IMR-90 (cell line): Measurements from ENCODE around the gene WNT6. TPM values are rescaled to one million over a fixed set of nuclear protein-coding genes. Genes with fewer than 3 reads are reported as not detected.

Source experiments
- ATAC-seq: fragments of 200-7000 bp; cut with Tn5 transposase; 2 replicates; pipeline ENCODE4 v1.9.1; 2020; ENCODE audit warnings: low read depth, mild to moderate bottlenecking, moderate library complexity
- BruUV-seq: library from RNA; stranded (reverse); fragments of 400-500 nt; replicated peaks from 2 replicates; lab custom pipeline; 2021; lab: Mats Ljungman, UMichigan
- CTCF ChIA-PET: fragments of 300-600 bp; formaldehyde crosslinking; extraction: SDS; loops from one replicate; lab custom pipeline; 2021; ENCODE audit warnings: antibody characterized with exemption; lab: Yijun Ruan, JAX
- POLR2A ChIA-PET: fragments of 300-600 bp; sonication (Branson Sonifier 250); formaldehyde crosslinking; loops from one replicate; lab custom pipeline; 2022; ENCODE audit warnings: antibody characterized with exemption; ENCODE audit not compliant: unreplicated experiment; lab: Charles Lee
- DNase-seq: peaks from one replicate; pipeline ENCODE4 v3.0.0; 2013
- H2AFZ ChIP-seq: replicated peaks from 2 replicates; pipeline ENCODE3; 2013; ENCODE audit warnings: low read length, mild to moderate bottlenecking; ENCODE audit not compliant: poor library complexity
- H2AK5ac ChIP-seq: 2 replicates; pipeline ENCODE4 v1.6.1; 2013; ENCODE audit warnings: low read depth, low read length, inconsistent platforms
- H2AK9ac ChIP-seq: replicated peaks from 2 replicates; pipeline ENCODE3; 2013; ENCODE audit warnings: mild to moderate bottlenecking, low read depth, low read length, moderate library complexity; ENCODE audit not compliant: poor library complexity
- H2BK120ac ChIP-seq: 2 replicates; pipeline ENCODE4 v1.6.1; 2013; ENCODE audit warnings: low read depth, low read length, inconsistent platforms
- H2BK15ac ChIP-seq: 3 replicates; pipeline ENCODE4 v1.6.1; 2013; ENCODE audit warnings: low read depth, low read length, inconsistent platforms
- H2BK20ac ChIP-seq: 2 replicates; pipeline ENCODE4 v1.6.1; 2013; ENCODE audit warnings: low read depth, mild to moderate bottlenecking, inconsistent platforms, low read length, moderate library complexity
- H2BK5ac ChIP-seq: 2 replicates; pipeline ENCODE4 v1.6.1; 2013; ENCODE audit warnings: mild to moderate bottlenecking, low read depth, low read length, inconsistent platforms; ENCODE audit not compliant: poor library complexity, severe bottlenecking
- H3K14ac ChIP-seq: replicated peaks from 2 replicates; pipeline ENCODE4 v1.6.1; 2013; ENCODE audit warnings: low read depth, low read length, inconsistent platforms
- H3K18ac ChIP-seq: 2 replicates; pipeline ENCODE4 v1.6.1; 2013; ENCODE audit warnings: low read depth, low read length, control low read depth
- H3K23ac ChIP-seq: 2 replicates; pipeline ENCODE4 v1.6.1; 2013; ENCODE audit warnings: low read depth, low read length, inconsistent platforms
- H3K27ac ChIP-seq: 2 replicates; pipeline ENCODE4 v1.5.1; 2013; ENCODE audit warnings: mild to moderate bottlenecking, control low read depth, low read length; ENCODE audit not compliant: insufficient read depth
- H3K27me3 ChIP-seq: 2 replicates; pipeline ENCODE4 v1.6.1; 2013; ENCODE audit warnings: low read length; ENCODE audit not compliant: control insufficient read depth, insufficient read depth
- H3K36me3 ChIP-seq: 2 replicates; pipeline ENCODE4 v1.6.1; 2013; ENCODE audit warnings: low read length, mixed read lengths; ENCODE audit not compliant: control insufficient read depth, insufficient read depth
- H3K4ac ChIP-seq: 2 replicates; pipeline ENCODE4 v1.6.1; 2013; ENCODE audit warnings: low read depth, low read length, inconsistent platforms
- H3K4me1 ChIP-seq: 2 replicates; pipeline ENCODE4 v1.6.1; 2013; ENCODE audit warnings: low read length, mixed read lengths; ENCODE audit not compliant: control insufficient read depth, insufficient read depth
- H3K4me2 ChIP-seq: 2 replicates; pipeline ENCODE4 v1.6.1; 2013; ENCODE audit warnings: low read depth, mild to moderate bottlenecking, control low read depth, low read length, moderate library complexity
- H3K4me3 ChIP-seq: 2 replicates; pipeline ENCODE4 v1.5.1; 2013; ENCODE audit warnings: low read depth, mild to moderate bottlenecking, control low read depth, low read length, moderate library complexity; ENCODE audit not compliant: insufficient read depth
- H3K56ac ChIP-seq: 2 replicates; pipeline ENCODE4 v1.6.1; 2013; ENCODE audit warnings: low read length, inconsistent platforms; ENCODE audit not compliant: insufficient read depth; ENCODE audit errors: extremely low read depth
- H3K79me1 ChIP-seq, 2 experiments: 2 replicates each; pipeline ENCODE4 v1.6.1; 2013; ENCODE audit warnings: low read length in 2 of 2, inconsistent platforms in 1 of 2, low read depth in 1 of 2
- H3K9ac ChIP-seq: 2 replicates; pipeline ENCODE4 v1.6.1; 2013; ENCODE audit warnings: low read depth, low read length, control low read depth
- H3K9me1 ChIP-seq: 2 replicates; pipeline ENCODE4 v1.6.1; 2013; ENCODE audit warnings: low read length, inconsistent platforms; ENCODE audit not compliant: insufficient read depth
- H3K9me3 ChIP-seq: 2 replicates; pipeline ENCODE4 v1.6.1; 2013; ENCODE audit warnings: low read length; ENCODE audit not compliant: control insufficient read depth, insufficient read depth
- H4K20me1 ChIP-seq: 2 replicates; pipeline ENCODE4 v1.6.1; 2013; ENCODE audit warnings: low read length, inconsistent platforms; ENCODE audit not compliant: insufficient read depth
- H4K5ac ChIP-seq: 2 replicates; pipeline ENCODE4 v1.6.1; 2013; ENCODE audit warnings: mild to moderate bottlenecking, low read depth, low read length, control low read depth
- H4K8ac ChIP-seq, 2 experiments: 2 replicates each; pipeline ENCODE4 v1.6.1; 2013; ENCODE audit warnings: low read depth in 2 of 2, low read length in 2 of 2, control low read depth in 1 of 2, inconsistent platforms in 1 of 2
- H4K91ac ChIP-seq: 2 replicates; pipeline ENCODE4 v1.6.1; 2013; ENCODE audit warnings: low read depth, low read length, inconsistent platforms; ENCODE audit not compliant: insufficient read depth
- BHLHE40 ChIP-seq: fragments of 150-350 bp; IDR thresholded peaks from 2 replicates; pipeline ENCODE4 v1.6.1; 2016; ENCODE audit warnings: mild to moderate bottlenecking, low read depth, low read length
- CHD1 ChIP-seq: IDR thresholded peaks from 2 replicates; pipeline ENCODE4 v1.6.1; 2012; ENCODE audit warnings: low read depth, low read length, improper control_type of control experiment
- ELK1 ChIP-seq: fragments of 150-350 bp; IDR thresholded peaks from 2 replicates; pipeline ENCODE4 v1.6.1; 2016; ENCODE audit warnings: low read depth, mild to moderate bottlenecking, low read length, moderate library complexity, borderline replicate concordance
- NFE2L2 ChIP-seq: fragments of 150-350 bp; IDR thresholded peaks from 2 replicates; pipeline ENCODE4 v1.6.1; 2016; ENCODE audit warnings: low read depth, mild to moderate bottlenecking, low read length
- POLR2A ChIP-seq: IDR thresholded peaks from 2 replicates; pipeline ENCODE4 v1.6.1; 2012; ENCODE audit warnings: mild to moderate bottlenecking, low read depth, low read length
- RFX5 ChIP-seq: IDR thresholded peaks from 2 replicates; pipeline ENCODE4 v1.8.0; 2012; ENCODE audit warnings: low read depth, mild to moderate bottlenecking, low read length, moderate library complexity
- USF2 ChIP-seq: fragments of 150-350 bp; IDR thresholded peaks from 2 replicates; pipeline ENCODE4 v1.6.1; 2017; ENCODE audit warnings: mild to moderate bottlenecking, antibody characterized with exemption, low read length, low read depth
- WGBS, 2 experiments: methylation state at CpG; one replicate each; pipeline versions ENCODE4 v1.1.5 to v1.1.7; 2013; ENCODE audit warnings: missing lambda C conversion rate in 2 of 2; ENCODE audit not compliant: insufficient read length in 1 of 2; ENCODE audit errors: extremely low coverage in 2 of 2; 5-methylcytosine and 5-hydroxymethylcytosine counted together
- dilution Hi-C: fragments of 300-500 bp; cut with HindIII; formaldehyde crosslinking; loops from one replicate; pipeline ENCODE4 v1.14.3; 2018; ENCODE audit warnings: low sequenced_read_pairs; ENCODE audit not compliant: unreplicated experiment
- in situ Hi-C: fragments of 300-500 bp; cut with MboI; formaldehyde crosslinking; loops from 3 replicates; pipeline ENCODE4 v1.14.3; 2019; ENCODE audit warnings: low sequenced_read_pairs, inconsistent platforms, mixed read lengths
- intact Hi-C: fragments of 100-400 bp; cut with micrococcal nuclease; formaldehyde crosslinking; loops from 2 replicates; pipeline ENCODE4 v1.10.0; 2022
- polyA plus RNA-seq, 3 experiments: library from polyadenylated mRNA; depleted of rRNA; stranded (reverse); fragments of >200 nt; gene quantifications; 2 replicates each; pipeline ENCODE4 v1.2.3, GENCODE V29; 2012; ENCODE audit warnings: low replicate concordance in 1 of 3
- total RNA-seq: library from RNA; depleted of rRNA; stranded (reverse); fragments of >200 nt; gene quantifications from 2 replicates; pipeline ENCODE4 v1.2.3, GENCODE V29; 2012
- TF ChIP-seq, protein P1 (sequence below): conservative IDR thresholded peaks from 2 replicates; pipeline ENCODE4 v1.5.1; 2012; ENCODE audit warnings: mild to moderate bottlenecking, low read depth, low read length, improper control_type of control experiment

Gene WNT6
- total and polyA plus RNA-seq, 2 of the 4 experiments (the other 2 are of a cell fraction) = not detected

GRCh38 chr2:218885981-218886947, 26.7 kb downstream of the WNT6 start (continued):
- TF ChIP-seq, protein P1, sequence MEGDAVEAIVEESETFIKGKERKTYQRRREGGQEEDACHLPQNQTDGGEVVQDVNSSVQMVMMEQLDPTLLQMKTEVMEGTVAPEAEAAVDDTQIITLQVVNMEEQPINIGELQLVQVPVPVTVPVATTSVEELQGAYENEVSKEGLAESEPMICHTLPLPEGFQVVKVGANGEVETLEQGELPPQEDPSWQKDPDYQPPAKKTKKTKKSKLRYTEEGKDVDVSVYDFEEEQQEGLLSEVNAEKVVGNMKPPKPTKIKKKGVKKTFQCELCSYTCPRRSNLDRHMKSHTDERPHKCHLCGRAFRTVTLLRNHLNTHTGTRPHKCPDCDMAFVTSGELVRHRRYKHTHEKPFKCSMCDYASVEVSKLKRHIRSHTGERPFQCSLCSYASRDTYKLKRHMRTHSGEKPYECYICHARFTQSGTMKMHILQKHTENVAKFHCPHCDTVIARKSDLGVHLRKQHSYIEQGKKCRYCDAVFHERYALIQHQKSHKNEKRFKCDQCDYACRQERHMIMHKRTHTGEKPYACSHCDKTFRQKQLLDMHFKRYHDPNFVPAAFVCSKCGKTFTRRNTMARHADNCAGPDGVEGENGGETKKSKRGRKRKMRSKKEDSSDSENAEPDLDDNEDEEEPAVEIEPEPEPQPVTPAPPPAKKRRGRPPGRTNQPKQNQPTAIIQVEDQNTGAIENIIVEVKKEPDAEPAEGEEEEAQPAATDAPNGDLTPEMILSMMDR = no peak

DNA sequence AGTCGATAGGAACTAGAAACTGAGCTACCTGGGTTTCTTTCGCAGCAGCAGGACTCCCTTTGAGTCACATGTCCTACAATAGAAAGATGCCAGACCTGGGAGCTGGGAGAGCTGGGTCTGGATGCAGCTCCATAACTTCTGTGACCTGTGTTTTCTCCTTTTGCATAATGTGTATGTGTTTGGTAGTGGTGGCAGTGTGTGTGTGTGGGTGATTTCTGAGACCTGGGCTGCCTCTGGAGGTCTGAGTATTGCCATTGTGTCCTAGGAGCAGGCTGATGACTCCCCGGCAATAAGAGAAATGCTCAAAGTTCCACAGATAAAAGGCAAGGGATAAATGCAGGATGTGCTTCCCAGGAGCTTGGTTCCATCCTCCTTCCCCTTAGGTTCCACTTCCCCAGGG, 27.5 kb downstream of the WNT6 start:
- Histone ChIP-seq H2AFZ (no peak overlapping the region), H3K56ac (no peak overlapping the region), H3K9me1 (no peaks in the 10 kb centered on the region; the same call in 1 of the 2 replicates), H3K4me3 (no peak overlapping the region), H2BK120ac (no peak overlapping the region), H2AK5ac (no peak overlapping the region), H3K4me1 (no peaks in the 10 kb centered on the region), H4K20me1 (peaks cover 4% of the 10 kb centered on the region), H3K9me3 (peaks cover 1% of the 10 kb centered on the region), H2BK20ac (no peak overlapping the region), H3K36me3 (no peaks in the 10 kb centered on the region), H4K91ac (no peak overlapping the region), H3K27ac (no peak overlapping the region), H3K14ac (no peak overlapping the region), H3K4me2 (no peak overlapping the region), H3K79me1 (no peaks in the 10 kb centered on the region), H3K4ac (no peak overlapping the region), H2AK9ac (no peak overlapping the region), H2BK15ac (no peak overlapping the region), H4K8ac (no peak overlapping the region), H3K27me3 (peaks cover 74% of the 10 kb centered on the region), H2BK5ac (no peak overlapping the region), H3K9ac (no peak overlapping the region), H4K5ac (no peak overlapping the region), H3K18ac (no peak overlapping the region), H3K23ac (no peak overlapping the region)
- CTCF ChIA-PET = interaction anchor here (0.8 to 3.4 kb wide), 4 partner anchors 11 to 93 kb away, joined by 3 to 22 read pairs (median 9); no protein-coding TSS in a partner anchor
- DNase-seq (no peak), ATAC-seq (no peak)
- dilution Hi-C loops = no loop called here
- BruUV-seq = no TSS peak
- in situ Hi-C loops = no loop called here
- POLR2A ChIA-PET = interaction anchor here (0.6 kb wide), 1 partner anchor 27 kb away, joined by 3 read pairs; no protein-coding TSS in a partner anchor
- WGBS, 2 experiments = no CpG with 5 or more reads among the region's 3 CpGs
- intact Hi-C loops = no loop called here
- no peak for TF ChIP-seq BHLHE40
- no peak for TF ChIP-seq RFX5
- no peak for TF ChIP-seq ELK1
- TF ChIP-seq POLR2A = no peak
- TF ChIP-seq, protein P1 = no peak
- TF ChIP-seq CHD1 = no peak
- no peak for TF ChIP-seq USF2
- no peak for TF ChIP-seq NFE2L2
